ENCODE measurements around the gene CCNI.

CCNI gene

GRCh38 chr4:77120886-77121508, 45.2 kb upstream of the CCNI start:
- Mint-ChIP-seq H3K4me1 (no peaks in the 10 kb centered on the region), H3K36me3 (ENCODE audit: low read depth) (no peaks in the 10 kb centered on the region), H3K27me3 (ENCODE audit: low read depth, poor library complexity) (peaks cover 17% of the 10 kb centered on the region), H3K27ac (no peak overlapping the region), H3K4me3 (no peak overlapping the region), H3K9me3 (peaks cover 29% of the 10 kb centered on the region)
- no peak for DNase-seq
- no peak for TF ChIP-seq CTCF (IDR thresholded peaks at IDR 0.05)

- no peak for TF ChIP-seq CTCF (IDR thresholded peaks at IDR 0.05)
- Mint-ChIP-seq H3K4me1 (peaks cover 5% of the 10 kb centered on the region), H3K36me3 (ENCODE audit: low read depth) (no peaks in the 10 kb centered on the region), H3K27ac (no peak overlapping the region), H3K4me3 (no peak overlapping the region), H3K27me3 (ENCODE audit: low read depth, poor library complexity) (peaks cover 10% of the 10 kb centered on the region), H3K9me3 (peaks cover 27% of the 10 kb centered on the region)
- DNase-seq, result no peak
These were observed 41.9 kb upstream of the CCNI start for GRCh38 chr4:77117721-77118120.

- no peak for DNase-seq
- no peak overlapping the region for H3K27ac Mint-ChIP-seq
- no peak for TF ChIP-seq CTCF (IDR thresholded peaks at IDR 0.05)
- peaks cover 7% of the 10 kb centered on the region for H3K27me3 Mint-ChIP-seq (ENCODE audit: low read depth, poor library complexity)
- H3K4me3 Mint-ChIP-seq, result no peak overlapping the region
- no peaks in the 10 kb centered on the region for H3K36me3 Mint-ChIP-seq (ENCODE audit: low read depth)
- peaks cover 5% of the 10 kb centered on the region for H3K4me1 Mint-ChIP-seq
- peaks cover 2% of the 10 kb centered on the region for H3K9me3 Mint-ChIP-seq
These were observed 37.3 kb upstream of the CCNI start for GRCh38 chr4:77113069-77113468.

GRCh38 chr4:77110730-77111129, 34.9 kb upstream of the CCNI start:
- no peak for DNase-seq
- Mint-ChIP-seq H3K9me3 (peaks cover 4% of the 10 kb centered on the region), H3K36me3 (ENCODE audit: low read depth) (no peaks in the 10 kb centered on the region), H3K27me3 (ENCODE audit: low read depth, poor library complexity) (peaks cover 3% of the 10 kb centered on the region), H3K4me3 (no peak overlapping the region), H3K4me1 (peaks cover 5% of the 10 kb centered on the region), H3K27ac (no peak overlapping the region)
- TF ChIP-seq CTCF (IDR thresholded peaks at IDR 0.05), result no peak

GRCh38 chr4:77104791-77105540, 29.2 kb upstream of the CCNI start:
- no peak overlapping the region for H3K4me3 Mint-ChIP-seq

More at GRCh38 chr4:77104791-77105540, 29.2 kb upstream of the CCNI start:
- Mint-ChIP-seq H3K4me1 (no peaks in the 10 kb centered on the region), H3K27ac (no peak overlapping the region), H3K36me3 (ENCODE audit: low read depth) (no peaks in the 10 kb centered on the region), H3K27me3 (ENCODE audit: low read depth, poor library complexity) (peaks cover 8% of the 10 kb centered on the region), H3K9me3 (peaks cover 4% of the 10 kb centered on the region)
- DNase-seq, result no peak
- no peak for TF ChIP-seq CTCF (IDR thresholded peaks at IDR 0.05)
